Hepatocyte (in vitro differentiated cells): ENCODE measurements around the gene RPL35A. TPM values are rescaled to one million over a fixed set of nuclear protein-coding genes. Genes with fewer than 3 reads are reported as not detected.
"Not testable (repeated sequence)": the region's sequence is repeated elsewhere in the genome, so short reads cannot be mapped to it uniquely, and the experiment has no call there.

Experiments
- DNase-seq: peaks from one replicate; pipeline ENCODE4 v3.0.0-alpha.2; 2016; ENCODE audit warnings: low spot score
- H2AFZ ChIP-seq: fragments of 200-600 bp; sonication (generic); 2 replicates; pipeline ENCODE4 v1.6.0; 2016; ENCODE audit warnings: antibody characterized with exemption, mild to moderate bottlenecking
- H3K27ac ChIP-seq: fragments of 200-600 bp; sonication (generic); 2 replicates; pipeline ENCODE4 v1.5.1; 2016; ENCODE audit warnings: mild to moderate bottlenecking
- H3K27me3 ChIP-seq: fragments of 200-600 bp; sonication (generic); 2 replicates; pipeline ENCODE4 v1.6.1; 2016
- H3K36me3 ChIP-seq: fragments of 200-600 bp; sonication (generic); replicated peaks from 2 replicates; pipeline ENCODE4 v1.5.1; 2016; ENCODE audit warnings: low read depth; ENCODE audit not compliant: insufficient read depth
- H3K4me1 ChIP-seq: fragments of 200-600 bp; sonication (generic); 2 replicates; pipeline ENCODE4 v1.5.1; 2016; ENCODE audit warnings: mild to moderate bottlenecking, moderate library complexity; ENCODE audit not compliant: insufficient read depth
- H3K4me2 ChIP-seq: fragments of 200-600 bp; sonication (generic); 2 replicates; pipeline ENCODE4 v1.6.0; 2016
- H3K4me3 ChIP-seq: fragments of 200-600 bp; sonication (generic); 2 replicates; pipeline ENCODE4 v1.5.1; 2016; ENCODE audit warnings: mild to moderate bottlenecking
- H3K79me2 ChIP-seq: fragments of 200-600 bp; sonication (generic); 2 replicates; pipeline ENCODE4 v1.6.0; 2017; ENCODE audit warnings: mild to moderate bottlenecking
- H3K9me2 ChIP-seq: fragments of 200-600 bp; sonication (generic); replicated peaks from 2 replicates; pipeline ENCODE4 v1.6.0; 2017; ENCODE audit warnings: mild to moderate bottlenecking; ENCODE audit not compliant: insufficient read depth
- H3K9me3 ChIP-seq: fragments of 200-600 bp; sonication (generic); 2 replicates; pipeline ENCODE4 v1.5.1; 2016; ENCODE audit warnings: low read depth, mild to moderate bottlenecking
- H4K20me1 ChIP-seq: fragments of 200-600 bp; sonication (generic); 2 replicates; pipeline ENCODE4 v1.6.0; 2016; ENCODE audit warnings: mild to moderate bottlenecking; ENCODE audit not compliant: insufficient read depth, poor library complexity, severe bottlenecking
- EZH2 ChIP-seq: fragments of 200-600 bp; sonication (generic); IDR thresholded peaks from 2 replicates; pipeline ENCODE4 v1.6.1; 2016; ENCODE audit warnings: antibody characterized with exemption, mild to moderate bottlenecking, borderline replicate concordance
- EZH2phosphoT487 ChIP-seq: fragments of 200-600 bp; sonication (generic); IDR thresholded peaks from one replicate; pipeline ENCODE4 v1.6.1; 2018; ENCODE audit warnings: antibody characterized with exemption, mild to moderate bottlenecking, low read depth, moderate library complexity; ENCODE audit not compliant: unreplicated experiment, severe bottlenecking
- WGBS: methylation state at CpG from one replicate; pipeline ENCODE4 v1.1.6; 2016; ENCODE audit warnings: low lambda C conversion rate; ENCODE audit errors: missing lambda C conversion rate; 5-methylcytosine and 5-hydroxymethylcytosine counted together
- polyA plus RNA-seq: library from polyadenylated mRNA; unstranded; fragments of >200 nt; fragmentation: Nextera tagmentation; extraction: Ambion mirVana; gene quantifications from 2 replicates; pipeline ENCODE4 v1.2.1, GENCODE V29; 2016
- total RNA-seq: library from RNA; depleted of rRNA; stranded (reverse); fragments of >200 nt; gene quantifications from 2 replicates; pipeline ENCODE4 v1.2.3, GENCODE V29; 2014
- TF ChIP-seq, protein P1 (sequence below): fragments of 200-600 bp; sonication (generic); IDR thresholded peaks from 2 replicates; pipeline ENCODE4 v1.5.1; 2016; ENCODE audit warnings: antibody characterized with exemption, mild to moderate bottlenecking; ENCODE audit not compliant: poor library complexity

RPL35A gene
- total and polyA plus RNA-seq, 2 experiments from 2014 or later, result 715 to 743 TPM

GRCh38 chr3:197906850-197907187, 43.2 kb upstream of the RPL35A start:
- Histone ChIP-seq H3K27me3 (no peaks in the 10 kb centered on the region), H3K4me3 (no peak overlapping the region), H3K27ac (no peak overlapping the region), H4K20me1 (no peaks in the 10 kb centered on the region), H3K36me3 (no peaks in the 10 kb centered on the region), H3K4me1 (no peaks in the 10 kb centered on the region), H3K4me2 (no peak overlapping the region), H3K9me3 (no peaks in the 10 kb centered on the region), H3K9me2 (no peaks in the 10 kb centered on the region), H3K79me2 (no peaks in the 10 kb centered on the region), H2AFZ (no peak overlapping the region)
- DNase-seq, result no peak
- TF ChIP-seq, protein P1, sequence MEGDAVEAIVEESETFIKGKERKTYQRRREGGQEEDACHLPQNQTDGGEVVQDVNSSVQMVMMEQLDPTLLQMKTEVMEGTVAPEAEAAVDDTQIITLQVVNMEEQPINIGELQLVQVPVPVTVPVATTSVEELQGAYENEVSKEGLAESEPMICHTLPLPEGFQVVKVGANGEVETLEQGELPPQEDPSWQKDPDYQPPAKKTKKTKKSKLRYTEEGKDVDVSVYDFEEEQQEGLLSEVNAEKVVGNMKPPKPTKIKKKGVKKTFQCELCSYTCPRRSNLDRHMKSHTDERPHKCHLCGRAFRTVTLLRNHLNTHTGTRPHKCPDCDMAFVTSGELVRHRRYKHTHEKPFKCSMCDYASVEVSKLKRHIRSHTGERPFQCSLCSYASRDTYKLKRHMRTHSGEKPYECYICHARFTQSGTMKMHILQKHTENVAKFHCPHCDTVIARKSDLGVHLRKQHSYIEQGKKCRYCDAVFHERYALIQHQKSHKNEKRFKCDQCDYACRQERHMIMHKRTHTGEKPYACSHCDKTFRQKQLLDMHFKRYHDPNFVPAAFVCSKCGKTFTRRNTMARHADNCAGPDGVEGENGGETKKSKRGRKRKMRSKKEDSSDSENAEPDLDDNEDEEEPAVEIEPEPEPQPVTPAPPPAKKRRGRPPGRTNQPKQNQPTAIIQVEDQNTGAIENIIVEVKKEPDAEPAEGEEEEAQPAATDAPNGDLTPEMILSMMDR, result no peak
- TF ChIP-seq EZH2 (no peak), EZH2phosphoT487 (no peak)
- 68% methylated on average over 3 of the region's 3 CpGs for WGBS

DNA sequence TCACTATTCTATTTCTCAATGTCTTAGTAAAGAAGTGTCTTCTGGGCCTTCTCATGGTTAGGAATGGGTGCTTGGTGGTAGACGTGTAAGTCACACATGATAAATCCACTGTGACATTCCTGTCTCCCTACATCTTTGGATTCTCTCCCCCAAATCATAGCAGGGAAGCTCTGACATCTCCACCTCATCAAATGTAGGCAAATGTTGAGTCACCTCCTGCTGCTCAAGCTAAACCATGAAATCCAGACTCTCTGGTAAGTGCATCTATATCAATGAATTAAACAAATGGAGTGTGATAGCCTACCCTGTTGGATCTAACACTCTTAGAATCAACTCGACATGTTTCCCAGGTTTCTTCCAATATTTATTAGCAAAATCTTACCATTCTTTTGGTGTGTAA, 42.8 kb upstream of the RPL35A start:
- DNase-seq, result no peak
- Histone ChIP-seq H3K36me3 (no peaks in the 10 kb centered on the region), H3K79me2 (no peaks in the 10 kb centered on the region), H4K20me1 (no peaks in the 10 kb centered on the region), H3K9me2 (no peaks in the 10 kb centered on the region), H3K4me3 (no peak overlapping the region), H3K9me3 (no peaks in the 10 kb centered on the region), H3K4me1 (no peaks in the 10 kb centered on the region), H3K27me3 (no peaks in the 10 kb centered on the region), H3K27ac (no peak overlapping the region), H2AFZ (no peak overlapping the region), H3K4me2 (no peak overlapping the region)
- TF ChIP-seq EZH2phosphoT487 (no peak), EZH2 (no peak)
- TF ChIP-seq, protein P1, result no peak
- WGBS, result 85% methylated on average over 2 of the region's 2 CpGs

GRCh38 chr3:197908550-197908949, 41.4 kb upstream of the RPL35A start:
- not testable (repeated sequence) for H3K4me1 ChIP-seq, H3K27me3 ChIP-seq, H3K27ac ChIP-seq, H3K79me2 ChIP-seq, H3K4me3 ChIP-seq, H3K36me3 ChIP-seq, H2AFZ ChIP-seq, DNase-seq, H3K9me2 ChIP-seq, H3K9me3 ChIP-seq, H3K4me2 ChIP-seq, H4K20me1 ChIP-seq
- 93% methylated on average over 2 of the region's 2 CpGs for WGBS

- H2AFZ ChIP-seq, result no peak overlapping the region
- H3K4me3 ChIP-seq, result no peak overlapping the region
- no peaks in the 10 kb centered on the region for H3K4me1 ChIP-seq
- no peak overlapping the region for H3K4me2 ChIP-seq
- H3K36me3 ChIP-seq, result no peaks in the 10 kb centered on the region
- TF ChIP-seq, protein P1, result no peak
- no peak for TF ChIP-seq EZH2
- no peak for TF ChIP-seq EZH2phosphoT487
- 92% methylated on average over 4 of the region's 4 CpGs for WGBS
- H3K9me3 ChIP-seq, result no peaks in the 10 kb centered on the region
- no peak overlapping the region for H3K27ac ChIP-seq
- H4K20me1 ChIP-seq, result no peaks in the 10 kb centered on the region
- no peaks in the 10 kb centered on the region for H3K9me2 ChIP-seq
- no peak for DNase-seq
- H3K27me3 ChIP-seq, result no peaks in the 10 kb centered on the region
- H3K79me2 ChIP-seq, result no peaks in the 10 kb centered on the region
Measured at GRCh38 chr3:197908957-197909701, 40.9 kb upstream of the RPL35A start.
